Uterus (tissue), 2 donors: ENCODE results near the gene IFI16.

ENCODE experiments used
- POLR2A ChIP-seq, 2 donors: fragments of 450-650 bp; IDR thresholded peaks; one replicate each; pipeline ENCODE4 v1.6.1; 2016; ENCODE audit warnings: antibody characterized with exemption in 2 of 2, mild to moderate bottlenecking in 1 of 2, moderate library complexity in 1 of 2
- TF ChIP-seq, protein P1 (sequence below), 4 experiments: fragments of 200-600 bp in 2 of 4; fragments of 450-650 bp in 2 of 4; sonication (generic) in 2 of 4; IDR thresholded peaks; one replicate each; pipeline ENCODE4 v1.5.1; 2016 to 2019; ENCODE audit warnings: antibody characterized with exemption in 4 of 4, mild to moderate bottlenecking in 2 of 4, moderate library complexity in 1 of 4

DNA sequence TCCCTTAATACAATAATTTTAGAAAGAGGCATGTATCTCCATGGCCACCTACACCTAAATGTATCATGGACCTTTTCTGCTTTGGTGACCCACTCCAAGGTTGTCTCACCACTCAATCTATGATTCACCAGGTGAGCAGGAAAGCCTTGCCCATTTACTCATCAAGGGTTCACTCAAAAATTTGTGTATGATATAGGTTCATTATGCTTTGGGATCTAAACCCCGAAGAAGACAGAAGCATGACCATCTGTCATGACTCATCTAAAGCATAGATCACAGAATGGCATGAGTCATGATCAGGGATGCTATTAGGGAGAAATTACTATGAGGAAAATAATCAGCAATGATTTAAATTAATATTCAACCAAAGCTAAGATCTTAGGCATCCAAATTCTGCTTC is 39.9 kb upstream of the IFI16 start:
- TF ChIP-seq, protein P1, sequence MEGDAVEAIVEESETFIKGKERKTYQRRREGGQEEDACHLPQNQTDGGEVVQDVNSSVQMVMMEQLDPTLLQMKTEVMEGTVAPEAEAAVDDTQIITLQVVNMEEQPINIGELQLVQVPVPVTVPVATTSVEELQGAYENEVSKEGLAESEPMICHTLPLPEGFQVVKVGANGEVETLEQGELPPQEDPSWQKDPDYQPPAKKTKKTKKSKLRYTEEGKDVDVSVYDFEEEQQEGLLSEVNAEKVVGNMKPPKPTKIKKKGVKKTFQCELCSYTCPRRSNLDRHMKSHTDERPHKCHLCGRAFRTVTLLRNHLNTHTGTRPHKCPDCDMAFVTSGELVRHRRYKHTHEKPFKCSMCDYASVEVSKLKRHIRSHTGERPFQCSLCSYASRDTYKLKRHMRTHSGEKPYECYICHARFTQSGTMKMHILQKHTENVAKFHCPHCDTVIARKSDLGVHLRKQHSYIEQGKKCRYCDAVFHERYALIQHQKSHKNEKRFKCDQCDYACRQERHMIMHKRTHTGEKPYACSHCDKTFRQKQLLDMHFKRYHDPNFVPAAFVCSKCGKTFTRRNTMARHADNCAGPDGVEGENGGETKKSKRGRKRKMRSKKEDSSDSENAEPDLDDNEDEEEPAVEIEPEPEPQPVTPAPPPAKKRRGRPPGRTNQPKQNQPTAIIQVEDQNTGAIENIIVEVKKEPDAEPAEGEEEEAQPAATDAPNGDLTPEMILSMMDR (IDR thresholded peaks at IDR 0.05): no peak
- no peak for TF ChIP-seq POLR2A (IDR thresholded peaks at IDR 0.05)
